Measurements from ENCODE around the gene MTG1. TPM values are rescaled to one million over a fixed set of nuclear protein-coding genes. Genes with fewer than 3 reads are reported as not detected.

MTG1 gene
- polyA plus RNA-seq, 1 experiment = 38.1 TPM

- H3K27me3 ChIP-seq (ENCODE audit: control insufficient read depth, insufficient read depth, low read length) = no peaks in the 10 kb centered on the region
- no peak within 1 kb of the TSS for H3K4me3 ChIP-seq (ENCODE audit: low read depth, low read length)
- POLR2A ChIA-PET = no interaction called here
- DNase-seq (ENCODE audit: low read depth) = no peak
- CTCF ChIA-PET = interaction anchor here (0.7 to 2.3 kb wide), 2 partner anchors 16 to 17 kb away, joined by 3 to 7 read pairs; no protein-coding TSS in a partner anchor
- H3K36me3 ChIP-seq (ENCODE audit: control insufficient read depth, insufficient read depth, low read length) = no peaks in the 10 kb centered on the region
- TF ChIP-seq CTCF (IDR thresholded peaks at IDR 0.05; ENCODE audit: insufficient read depth, low read depth, low read length) = no peak
Observed at GRCh38 chr10:133453516-133454203, 59.7 kb downstream of the MTG1 start, which contains the start of gene SCART1. SCART1 (plus strand) TSS chr10:133453945; CDS start chr10:133453998, 53 bp downstream.

- H3K4me3 ChIP-seq (ENCODE audit: low read depth, low read length) = no peak overlapping the region
- H3K36me3 ChIP-seq (ENCODE audit: control insufficient read depth, insufficient read depth, low read length) = no peaks in the 10 kb centered on the region
- no peak for DNase-seq (ENCODE audit: low read depth)
- no peak for TF ChIP-seq CTCF (IDR thresholded peaks at IDR 0.05; ENCODE audit: insufficient read depth, low read depth, low read length)
- POLR2A ChIA-PET = no interaction called here
- H3K27me3 ChIP-seq (ENCODE audit: control insufficient read depth, insufficient read depth, low read length) = no peaks in the 10 kb centered on the region
- CTCF ChIA-PET = interaction anchor here (2.3 kb wide), 1 partner anchor 17 kb away, joined by 7 read pairs; no protein-coding TSS in a partner anchor
Observed at GRCh38 chr10:133454204-133454893, 60.4 kb downstream of the MTG1 start.

GRCh38 chr10:133455196-133455595, 61.2 kb downstream of the MTG1 start:
- Histone ChIP-seq H3K4me3 (ENCODE audit: low read depth, low read length) (no peak overlapping the region), H3K27me3 (ENCODE audit: control insufficient read depth, insufficient read depth, low read length) (no peaks in the 10 kb centered on the region), H3K36me3 (ENCODE audit: control insufficient read depth, insufficient read depth, low read length) (no peaks in the 10 kb centered on the region)
- ChIA-PET CTCF (interaction anchor here (2.3 kb wide), 1 partner anchor 17 kb away, joined by 7 read pairs; no protein-coding TSS in a partner anchor), POLR2A (no interaction called here)
- DNase-seq (ENCODE audit: low read depth) = no peak
- no peak for TF ChIP-seq CTCF (IDR thresholded peaks at IDR 0.05; ENCODE audit: insufficient read depth, low read depth, low read length)

GRCh38 chr10:133455611-133456031, 61.7 kb downstream of the MTG1 start:
- ChIA-PET POLR2A (no interaction called here), CTCF (no interaction called here)
- no peaks in the 10 kb centered on the region for H3K36me3 ChIP-seq (ENCODE audit: control insufficient read depth, insufficient read depth, low read length)
- no peaks in the 10 kb centered on the region for H3K27me3 ChIP-seq (ENCODE audit: control insufficient read depth, insufficient read depth, low read length)
- no peak for DNase-seq (ENCODE audit: low read depth)
- no peak overlapping the region for H3K4me3 ChIP-seq (ENCODE audit: low read depth, low read length)
- no peak for TF ChIP-seq CTCF (IDR thresholded peaks at IDR 0.05; ENCODE audit: insufficient read depth, low read depth, low read length)

Measured in BJ (cell line).